OCI-LY3 (cell line): ENCODE measurements around the gene B4GALNT3.

Source experiments
- CTCF ChIP-seq: fragments of 200-600, 300-600 bp; sonication (generic); IDR thresholded peaks from 2 replicates; pipeline ENCODE4 v1.5.1; 2014; ENCODE audit warnings: antibody characterized with exemption, low read length, low read depth
- EZH2phosphoT487 ChIP-seq: fragments of 200-600 bp; shearing (Covaris generic); IDR thresholded peaks from 2 replicates; pipeline ENCODE4 v1.6.1; 2018; ENCODE audit warnings: antibody characterized with exemption, mixed run types, low read depth

GRCh38 chr12:611721-612120 is 152.0 kb downstream of the B4GALNT3 start:
- TF ChIP-seq CTCF (no peak), EZH2phosphoT487 (no peak)
